ENCODE measurements around the gene SNTB2. TPM values are rescaled to one million over a fixed set of nuclear protein-coding genes. Genes with fewer than 3 reads are reported as not detected.

Gene SNTB2
- total and polyA plus RNA-seq, 9 of the 15 experiments (the other 6 are each of a cell fraction or from before 2014, with no cell fraction given), result 1.2 to 13.7 (median 5.7) TPM

GRCh38 chr16:69330286-69331109 is 143.5 kb downstream of the SNTB2 start, which contains the start of gene PDF (continued):
- TF ChIP-seq ZBTB40 (IDR thresholded peaks at IDR 0.05) (peak; percentile 85), ZBTB40 (CRISPR knock-in tag; IDR thresholded peaks at IDR 0.05) (no peak), POLR2H (tag; IDR thresholded peaks at IDR 0.05; ENCODE audit: low read depth) (peak; percentile 87), CCNT2 (IDR thresholded peaks at IDR 0.05; ENCODE audit: borderline replicate concordance, extremely low read depth, insufficient read length, low read depth, low read length) (peak; percentile 95), MAX (CRISPR knock-in tag; IDR thresholded peaks at IDR 0.05) (peak; percentile 67; the same call in 1 of the 2 replicates), HMGN3 (IDR thresholded peaks at IDR 0.05; ENCODE audit: borderline replicate concordance, extremely low read depth, insufficient read length, low read depth, low read length) (peak; percentile 91), FIP1L1 (IDR thresholded peaks at IDR 0.05; ENCODE audit: low read depth, low read length, poor library complexity, severe bottlenecking) (peak; percentile 91), CREB3L1 (IDR thresholded peaks at IDR 0.05; ENCODE audit: borderline replicate concordance, low read depth) (peak; percentile 67), SETDB1 (IDR thresholded peaks at IDR 0.05; ENCODE audit: low read length) (peak; percentile 78), EWSR1 (IDR thresholded peaks at IDR 0.05; ENCODE audit: borderline replicate concordance, low read depth, partially characterized antibody) (no peak), RBFOX2 (IDR thresholded peaks at IDR 0.05; ENCODE audit: low read depth, low read length) (peak; percentile 95), ZNF263 (CRISPR knock-in tag; IDR thresholded peaks at IDR 0.05; ENCODE audit: borderline replicate concordance) (peak; percentile 60; the same call in 1 of the 2 replicates), SMAD3 (CRISPR knock-in tag; conservative IDR thresholded peaks at IDR 0.05) (0 out of 2 replicates have a peak, but pooled peaks have one; percentile 41), RBM22 (IDR thresholded peaks at IDR 0.05; ENCODE audit: low read depth, low read length, poor library complexity, severe bottlenecking) (no peak), DNMT1 (IDR thresholded peaks at IDR 0.05) (no peak)

Data from K562 (cell line).